Memory B cell (primary cell): ENCODE results near the gene SLC6A1.

Source experiments
- ATAC-seq: fragments of 150-1000 bp; cut with Tn5 transposase; 2 replicates; pipeline ENCODE4 v1.10.0; 2021; ENCODE audit warnings: low read depth, mild to moderate bottlenecking, moderate library complexity
- DNase-seq, 2 donors: peaks; one replicate each; pipeline ENCODE4 v3.0.0; 2022; ENCODE audit warnings: low spot score in 2 of 2
- H3K27ac Mint-ChIP-seq: one replicate; pipeline ENCODE4 v1.8.0; 2022; ENCODE audit warnings: mild to moderate bottlenecking, moderate library complexity, mixed read lengths
- H3K27me3 Mint-ChIP-seq: one replicate; pipeline ENCODE4 v1.8.0; 2022; ENCODE audit warnings: mixed read lengths
- H3K36me3 Mint-ChIP-seq: one replicate; pipeline ENCODE4 v1.8.0; 2022; ENCODE audit warnings: mild to moderate bottlenecking, mixed read lengths
- H3K4me1 Mint-ChIP-seq: one replicate; pipeline ENCODE4 v1.8.0; 2022; ENCODE audit warnings: mixed read lengths
- H3K4me3 Mint-ChIP-seq: one replicate; pipeline ENCODE4 v1.8.0; 2022; ENCODE audit warnings: mild to moderate bottlenecking, moderate library complexity, mixed read lengths
- H3K9me3 Mint-ChIP-seq: one replicate; pipeline ENCODE4 v1.8.0; 2022; ENCODE audit warnings: mixed read lengths

SLC6A1 gene

DNA sequence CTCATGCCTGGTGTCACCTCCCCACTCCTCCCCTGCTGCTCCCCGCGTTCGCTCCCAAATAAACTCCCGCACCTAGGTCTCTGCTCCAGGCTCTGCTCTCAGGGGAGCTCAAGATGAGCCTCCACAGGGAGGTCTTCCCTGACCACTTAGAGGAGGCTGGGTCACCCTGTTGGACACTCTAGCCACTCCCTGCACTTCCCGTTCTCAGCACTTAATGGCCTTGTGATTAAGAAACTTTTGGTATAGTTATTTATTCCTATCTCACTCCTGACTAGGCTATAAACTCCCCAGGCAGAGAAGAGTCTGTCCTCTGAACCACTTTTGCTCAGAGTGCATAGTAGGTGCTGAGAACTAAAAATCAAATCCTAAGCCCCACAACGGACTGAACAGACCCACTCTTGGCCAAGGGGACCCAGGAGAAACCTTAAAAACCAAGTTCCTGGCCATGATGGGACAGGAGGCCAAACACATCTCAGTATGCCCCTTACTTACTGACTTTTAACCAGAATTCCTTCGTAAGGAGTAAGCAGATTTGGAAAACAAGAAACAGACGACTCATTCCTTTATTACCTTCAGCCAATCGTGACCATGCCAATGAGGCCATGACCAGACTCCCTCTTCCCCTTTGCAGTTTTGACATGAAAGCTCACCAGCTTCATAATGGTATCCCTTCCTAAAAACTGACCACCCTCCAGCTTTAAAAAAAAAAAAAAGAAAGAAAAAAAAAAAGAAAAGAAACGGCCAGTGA lies 92.7 kb downstream of the SLC6A1 start:
- H3K27ac Mint-ChIP-seq = no peak overlapping the region
- no peaks in the 10 kb centered on the region for H3K27me3 Mint-ChIP-seq
- ATAC-seq = no peak
- H3K4me3 Mint-ChIP-seq = no peak overlapping the region
- no peaks in the 10 kb centered on the region for H3K4me1 Mint-ChIP-seq
- H3K36me3 Mint-ChIP-seq = no peaks in the 10 kb centered on the region
- H3K9me3 Mint-ChIP-seq = no peaks in the 10 kb centered on the region
- DNase-seq = no peak

DNA sequence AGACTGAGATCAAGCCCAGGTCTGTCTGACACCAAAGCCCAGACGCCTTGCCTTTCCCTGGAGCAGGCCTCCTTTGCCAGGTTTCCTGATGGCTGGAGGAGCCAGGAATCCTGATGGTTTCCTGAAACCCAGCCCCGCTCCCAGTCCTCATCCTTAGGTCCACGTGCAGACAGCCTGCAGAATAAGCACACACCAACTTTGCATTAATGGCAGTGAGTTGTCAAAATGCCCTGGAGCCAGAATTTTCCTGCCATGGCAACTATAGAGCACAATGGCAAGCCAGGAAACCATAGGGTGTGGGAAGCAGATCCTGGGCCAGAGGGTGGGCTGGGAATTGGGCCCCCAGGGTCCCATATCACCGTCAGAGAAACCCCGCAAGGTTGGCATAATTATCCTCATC lies 94.3 kb downstream of the SLC6A1 start:
- no peak for ATAC-seq
- no peaks in the 10 kb centered on the region for H3K36me3 Mint-ChIP-seq
- no peak for DNase-seq
- no peaks in the 10 kb centered on the region for H3K4me1 Mint-ChIP-seq
- no peak overlapping the region for H3K27ac Mint-ChIP-seq
- no peaks in the 10 kb centered on the region for H3K9me3 Mint-ChIP-seq
- H3K4me3 Mint-ChIP-seq = no peak overlapping the region
- H3K27me3 Mint-ChIP-seq = no peaks in the 10 kb centered on the region

DNA sequence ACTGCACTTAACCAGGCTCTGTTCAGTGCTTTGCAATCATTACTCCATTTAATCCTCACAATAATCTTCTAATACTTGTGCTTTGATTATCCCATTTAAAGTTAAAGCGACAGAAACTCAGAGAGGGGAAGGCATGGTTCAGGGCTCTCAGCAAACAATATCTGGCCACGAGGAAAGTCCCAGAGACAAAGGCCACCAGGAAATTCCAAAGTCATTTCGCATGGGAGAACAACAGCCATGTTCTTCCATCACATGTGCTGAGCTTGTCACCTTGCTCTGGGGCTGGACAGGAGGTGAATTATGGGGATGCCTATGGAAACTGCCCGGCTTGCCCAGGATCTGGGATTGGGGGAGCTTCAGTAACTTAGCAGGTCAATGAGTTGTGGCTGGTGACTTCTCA lies 95.5 kb downstream of the SLC6A1 start:
- Mint-ChIP-seq H3K9me3 (no peaks in the 10 kb centered on the region), H3K4me3 (no peak overlapping the region), H3K36me3 (no peaks in the 10 kb centered on the region), H3K4me1 (no peaks in the 10 kb centered on the region), H3K27ac (no peak overlapping the region), H3K27me3 (no peaks in the 10 kb centered on the region)
- ATAC-seq (no peak), DNase-seq (no peak)

DNA sequence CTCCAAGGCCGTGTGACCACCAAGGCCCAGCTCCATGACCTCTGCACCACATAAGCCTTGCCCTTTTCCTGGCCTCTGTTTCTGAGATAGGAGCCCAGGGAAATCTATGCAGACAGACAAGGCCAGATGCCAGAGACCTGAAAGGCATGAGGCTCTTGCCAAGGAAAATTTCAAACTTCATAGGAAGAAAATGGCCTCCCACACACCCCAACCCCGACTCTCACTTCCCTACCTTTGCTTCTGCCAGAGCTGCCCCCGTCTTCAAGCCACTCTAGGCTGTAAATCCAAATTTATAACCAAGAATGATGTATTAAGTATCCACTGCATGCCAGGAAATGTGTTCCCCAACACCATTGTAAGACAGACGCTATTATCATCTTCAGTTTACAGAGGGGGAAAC lies 96.3 kb downstream of the SLC6A1 start:
- H3K27ac Mint-ChIP-seq = no peak overlapping the region
- no peak overlapping the region for H3K4me3 Mint-ChIP-seq
- H3K36me3 Mint-ChIP-seq = no peaks in the 10 kb centered on the region
- no peaks in the 10 kb centered on the region for H3K9me3 Mint-ChIP-seq
- H3K4me1 Mint-ChIP-seq = no peaks in the 10 kb centered on the region
- DNase-seq = no peak
- no peaks in the 10 kb centered on the region for H3K27me3 Mint-ChIP-seq
- no peak for ATAC-seq
